Measurements from ENCODE around the gene VSIR. TPM values are rescaled to one million over a fixed set of nuclear protein-coding genes. Genes with fewer than 3 reads are reported as not detected.

VSIR gene
- total and polyA plus RNA-seq, 3 donors from 2014 or later, result 26.1 to 54.6 (median 54.4) TPM

DNA sequence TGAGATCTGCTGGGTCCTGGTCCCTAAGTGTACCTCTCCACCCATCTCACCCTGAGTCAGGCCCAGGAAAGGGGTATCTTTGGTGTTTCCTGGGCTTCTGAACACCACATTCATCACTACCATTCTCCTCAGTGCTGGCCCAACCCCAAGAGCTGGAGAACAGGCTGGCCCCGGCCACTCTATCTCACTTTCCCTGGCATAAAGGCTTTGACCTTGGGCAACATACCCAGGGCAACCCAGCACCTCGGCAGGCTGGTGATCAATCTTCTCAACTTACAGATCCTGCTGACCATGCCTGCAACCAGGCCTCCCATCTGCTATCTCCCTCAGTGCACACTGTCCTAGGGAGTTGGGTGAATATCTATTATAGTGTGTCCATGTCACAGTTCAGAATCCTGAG, 2.1 kb downstream of the VSIR start:
- TF ChIP-seq POLR2A (IDR thresholded peaks at IDR 0.05), result no peak
- TF ChIP-seq, protein P1, sequence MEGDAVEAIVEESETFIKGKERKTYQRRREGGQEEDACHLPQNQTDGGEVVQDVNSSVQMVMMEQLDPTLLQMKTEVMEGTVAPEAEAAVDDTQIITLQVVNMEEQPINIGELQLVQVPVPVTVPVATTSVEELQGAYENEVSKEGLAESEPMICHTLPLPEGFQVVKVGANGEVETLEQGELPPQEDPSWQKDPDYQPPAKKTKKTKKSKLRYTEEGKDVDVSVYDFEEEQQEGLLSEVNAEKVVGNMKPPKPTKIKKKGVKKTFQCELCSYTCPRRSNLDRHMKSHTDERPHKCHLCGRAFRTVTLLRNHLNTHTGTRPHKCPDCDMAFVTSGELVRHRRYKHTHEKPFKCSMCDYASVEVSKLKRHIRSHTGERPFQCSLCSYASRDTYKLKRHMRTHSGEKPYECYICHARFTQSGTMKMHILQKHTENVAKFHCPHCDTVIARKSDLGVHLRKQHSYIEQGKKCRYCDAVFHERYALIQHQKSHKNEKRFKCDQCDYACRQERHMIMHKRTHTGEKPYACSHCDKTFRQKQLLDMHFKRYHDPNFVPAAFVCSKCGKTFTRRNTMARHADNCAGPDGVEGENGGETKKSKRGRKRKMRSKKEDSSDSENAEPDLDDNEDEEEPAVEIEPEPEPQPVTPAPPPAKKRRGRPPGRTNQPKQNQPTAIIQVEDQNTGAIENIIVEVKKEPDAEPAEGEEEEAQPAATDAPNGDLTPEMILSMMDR (IDR thresholded peaks at IDR 0.05), result no peak
- H3K4me1 ChIP-seq, result peaks cover 56% of the 10 kb centered on the region
- intact Hi-C loops (cut with DNase I; ENCODE audit: low total_unique reads), result loop anchor here (10.0 kb wide), 1 partner anchor 56 kb away; the partner anchor contains the start of gene C10orf105
- 42 to 70% methylated on average over 2 of the region's 2 CpGs for WGBS, 2 donors
- H3K36me3 ChIP-seq (ENCODE audit: low read depth, missing control alignments), result no peaks in the 10 kb centered on the region
- no peaks in the 10 kb centered on the region for H3K27me3 ChIP-seq
- H3K9me3 ChIP-seq, result no peaks in the 10 kb centered on the region
- DNase-seq, result peak; percentile 81
- H3K27ac ChIP-seq, result peak overlapping the region; percentile 79 to 82
- H3K4me3 ChIP-seq, result no peak overlapping the region

DNA sequence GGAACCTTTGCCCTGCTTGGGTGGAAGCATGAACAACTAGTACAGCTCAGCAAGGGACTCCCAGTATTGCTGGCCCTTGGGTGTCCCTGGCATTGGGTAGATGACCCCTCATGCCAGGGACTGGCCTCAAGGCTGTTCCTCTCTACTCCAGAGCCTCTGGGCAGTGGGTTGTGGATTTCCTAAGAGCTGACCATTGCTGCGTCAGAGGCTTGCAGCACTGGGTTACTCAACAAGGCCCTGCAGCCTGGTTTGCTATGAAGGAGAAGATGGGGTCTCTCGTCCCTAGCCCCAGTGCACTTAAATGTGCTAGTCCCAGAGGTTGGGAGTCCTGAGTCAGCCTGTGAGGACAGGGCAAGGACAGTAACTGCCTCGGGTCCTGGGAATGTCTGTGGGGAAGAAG, 2.5 kb downstream of the VSIR start:
- H3K4me1 ChIP-seq, result peaks cover 58% of the 10 kb centered on the region
- intact Hi-C loops (cut with DNase I; ENCODE audit: low total_unique reads), result loop anchor here (10.0 kb wide), 1 partner anchor 56 kb away; the partner anchor contains the start of gene C10orf105
- H3K27ac ChIP-seq, result peak overlapping the region; percentile 79 to 82
- 64 to 81% methylated on average over 3 of the region's 3 CpGs for WGBS, 2 donors
- TF ChIP-seq, protein P1 (IDR thresholded peaks at IDR 0.05), result no peak
- no peak for TF ChIP-seq POLR2A (IDR thresholded peaks at IDR 0.05)
- no peaks in the 10 kb centered on the region for H3K27me3 ChIP-seq
- peak; percentile 33 for DNase-seq
- no peaks in the 10 kb centered on the region for H3K36me3 ChIP-seq (ENCODE audit: low read depth, missing control alignments)
- H3K4me3 ChIP-seq, result no peak overlapping the region
- H3K9me3 ChIP-seq, result no peaks in the 10 kb centered on the region

DNA sequence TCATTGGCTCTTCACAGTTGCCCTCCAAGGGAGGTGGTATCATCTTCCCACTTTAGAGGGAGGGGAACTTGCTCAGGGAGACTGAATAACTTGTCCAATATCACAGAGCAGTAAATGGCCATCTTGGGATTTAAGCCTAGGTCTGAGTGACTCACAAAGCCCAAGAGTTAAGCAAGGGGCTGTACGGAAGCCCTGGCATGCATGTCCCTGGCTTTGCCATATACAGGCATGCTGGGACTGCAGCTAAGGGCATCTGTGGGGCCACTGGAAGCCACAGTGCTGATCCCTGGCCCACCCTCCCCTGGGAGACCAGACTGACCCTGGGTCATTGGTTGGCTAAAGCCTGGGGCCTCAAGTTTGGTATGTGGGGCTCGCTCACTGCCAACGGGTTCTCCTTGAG, 3.1 kb downstream of the VSIR start:
- Histone ChIP-seq H3K27ac (peak overlapping the region; percentile 79 to 82), H3K27me3 (no peaks in the 10 kb centered on the region), H3K36me3 (ENCODE audit: low read depth, missing control alignments) (no peaks in the 10 kb centered on the region), H3K4me3 (no peak overlapping the region), H3K4me1 (peaks cover 58% of the 10 kb centered on the region), H3K9me3 (no peaks in the 10 kb centered on the region)
- TF ChIP-seq, protein P1 (IDR thresholded peaks at IDR 0.05), result no peak
- no peak for TF ChIP-seq POLR2A (IDR thresholded peaks at IDR 0.05)
- DNase-seq, result no peak
- intact Hi-C loops (cut with DNase I; ENCODE audit: low total_unique reads), result loop anchor here (10.0 kb wide), 1 partner anchor 55 kb away; the partner anchor contains the start of gene C10orf105
- 96% methylated on average over 3 of the region's 3 CpGs; no CpG with 5 or more reads in 1 of the 2 donors for WGBS, 2 donors

DNA sequence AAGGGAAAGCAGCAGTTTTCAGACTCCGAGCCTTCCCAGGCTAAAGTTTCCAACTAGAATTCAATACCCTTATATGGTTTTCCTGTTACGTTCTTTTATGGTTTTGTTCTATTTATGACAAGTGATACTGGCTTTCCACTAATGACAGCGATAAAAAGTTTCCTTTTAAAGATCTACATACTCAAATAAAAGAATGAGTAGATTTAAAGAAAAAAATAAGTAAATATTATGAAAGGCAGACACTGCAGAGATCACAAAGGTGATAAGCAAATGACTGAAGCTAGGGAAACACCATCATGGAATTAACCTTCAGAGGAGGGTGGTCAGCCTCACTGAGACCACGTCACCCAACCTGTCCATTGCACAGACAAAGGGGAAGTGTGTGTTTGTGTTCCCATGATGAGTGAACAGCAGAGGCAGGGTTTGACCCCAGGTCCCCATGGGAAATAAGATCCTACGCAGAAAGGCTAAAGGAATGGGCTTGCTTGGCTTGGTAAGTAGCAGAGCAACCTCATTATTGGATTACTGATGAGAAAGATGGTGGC, 4.0 kb downstream of the VSIR start:
- no peak for DNase-seq
- 42 to 47% methylated on average over 5 of the region's 5 CpGs for WGBS, 2 donors
- H3K9me3 ChIP-seq, result no peaks in the 10 kb centered on the region
- no peak for TF ChIP-seq POLR2A (IDR thresholded peaks at IDR 0.05)
- TF ChIP-seq, protein P1 (IDR thresholded peaks at IDR 0.05), result no peak
- intact Hi-C loops (cut with DNase I; ENCODE audit: low total_unique reads), result no loop called here
- H3K27me3 ChIP-seq, result no peaks in the 10 kb centered on the region
- peak overlapping the region; percentile 79 to 82 for H3K27ac ChIP-seq
- no peak overlapping the region for H3K4me3 ChIP-seq
- peaks cover 58% of the 10 kb centered on the region for H3K4me1 ChIP-seq
- no peaks in the 10 kb centered on the region for H3K36me3 ChIP-seq (ENCODE audit: low read depth, missing control alignments)

Data from testis (tissue), 3 donors.